Right lobe of liver (tissue), 6 donors: ENCODE measurements around the gene ASXL1. TPM values are rescaled to one million over a fixed set of nuclear protein-coding genes. Genes with fewer than 3 reads are reported as not detected.
"Not testable (repeated sequence)": the region's sequence is repeated elsewhere in the genome, so short reads cannot be mapped to it uniquely, and the experiment has no call there.

Experiments
- ATAC-seq, 4 donors: fragments of 200-7000 bp; cut with Tn5 transposase; one replicate each; pipeline ENCODE4 v1.9.1; 2020; ENCODE audit warnings: mild to moderate bottlenecking in 4 of 4, moderate library complexity in 4 of 4
- DNase-seq, 3 donors: peaks; one replicate each; pipeline ENCODE4 v3.0.0-alpha.2; 2020
- H3K27ac ChIP-seq, 3 donors: fragments of 200-600 bp; one replicate each; pipeline ENCODE4 v1.8.0; 2022
- H3K27me3 ChIP-seq, 2 donors: fragments of 200-600 bp; one replicate each; pipeline ENCODE4 v1.8.0; 2022
- H3K36me3 ChIP-seq, 4 donors: fragments of 200-600 bp; sonication (generic) in 1 of 4; one replicate each; pipeline versions ENCODE4 v1.5.1 to v1.8.0; 2017 to 2022; ENCODE audit warnings: control low read depth in 1 of 4
- H3K4me1 ChIP-seq, 4 donors: fragments of 200-600 bp; sonication (generic) in 1 of 4; one replicate each; pipeline versions ENCODE4 v1.5.1 to v1.8.0; 2017 to 2022; ENCODE audit warnings: control low read depth in 1 of 4
- H3K4me3 ChIP-seq, 3 donors: fragments of 200-600 bp; one replicate each; pipeline ENCODE4 v1.8.0; 2022
- H3K9me3 ChIP-seq, 4 donors: fragments of 200-600 bp; sonication (generic) in 1 of 4; one replicate each; pipeline versions ENCODE4 v1.5.1 to v1.8.0; 2017 to 2022; ENCODE audit warnings: control low read depth in 1 of 4
- POLR2A ChIP-seq: fragments of 450-650 bp; IDR thresholded peaks from one replicate; pipeline ENCODE4 v1.6.1; 2017; ENCODE audit warnings: antibody characterized with exemption, mild to moderate bottlenecking
- WGBS: methylation state at CpG from one replicate; pipeline ENCODE4 v1.1.6; 2018; ENCODE audit warnings: low coverage, low lambda C conversion rate; ENCODE audit not compliant: insufficient coverage; ENCODE audit errors: missing lambda C conversion rate; 5-methylcytosine and 5-hydroxymethylcytosine counted together
- intact Hi-C, 2 donors: fragments of 100-400 bp; cut with DNase I; formaldehyde crosslinking; loops; one replicate each; pipeline versions ENCODE4 v1.11.2 to v1.14.1; 2022
- total RNA-seq, 6 experiments: library from RNA; depleted of rRNA in 2 of 6; stranded (reverse); fragments of >200 nt in 2 of 6; fragmentation: NEBNext Ultra II Directional in 3 of 6; extraction: Animal tissue kit (Norgen Biotek cat#: 25700) in 3 of 6; gene quantifications; one replicate each; pipeline versions ENCODE4 v1.1.0 to v1.2.4, GENCODE V29; 2016 to 2023
- TF ChIP-seq, protein P1 (sequence below), 4 donors: fragments of 200-600 bp in 3 of 4; fragments of 450-650 bp in 1 of 4; IDR thresholded peaks; one replicate each; pipeline versions ENCODE4 v1.5.1 to v1.8.0; 2016 to 2022; ENCODE audit warnings: antibody characterized with exemption in 4 of 4, mild to moderate bottlenecking in 2 of 4
- donor health status: DM: no; HTN: yes; CAD: no.
- donor health status: DM: no; HTN: no; CAD: no.
- donor health status: DM: no; HTN: no; CAD: no.
- donor health status: DM: no; HTN: yes; CAD: no.
- donor health status: DM: no; HTN: yes; CAD: no.

ASXL1 gene
- total RNA-seq, 6 experiments from 2014 or later, result 18.9 to 41.8 (median 26.0) TPM

DNA sequence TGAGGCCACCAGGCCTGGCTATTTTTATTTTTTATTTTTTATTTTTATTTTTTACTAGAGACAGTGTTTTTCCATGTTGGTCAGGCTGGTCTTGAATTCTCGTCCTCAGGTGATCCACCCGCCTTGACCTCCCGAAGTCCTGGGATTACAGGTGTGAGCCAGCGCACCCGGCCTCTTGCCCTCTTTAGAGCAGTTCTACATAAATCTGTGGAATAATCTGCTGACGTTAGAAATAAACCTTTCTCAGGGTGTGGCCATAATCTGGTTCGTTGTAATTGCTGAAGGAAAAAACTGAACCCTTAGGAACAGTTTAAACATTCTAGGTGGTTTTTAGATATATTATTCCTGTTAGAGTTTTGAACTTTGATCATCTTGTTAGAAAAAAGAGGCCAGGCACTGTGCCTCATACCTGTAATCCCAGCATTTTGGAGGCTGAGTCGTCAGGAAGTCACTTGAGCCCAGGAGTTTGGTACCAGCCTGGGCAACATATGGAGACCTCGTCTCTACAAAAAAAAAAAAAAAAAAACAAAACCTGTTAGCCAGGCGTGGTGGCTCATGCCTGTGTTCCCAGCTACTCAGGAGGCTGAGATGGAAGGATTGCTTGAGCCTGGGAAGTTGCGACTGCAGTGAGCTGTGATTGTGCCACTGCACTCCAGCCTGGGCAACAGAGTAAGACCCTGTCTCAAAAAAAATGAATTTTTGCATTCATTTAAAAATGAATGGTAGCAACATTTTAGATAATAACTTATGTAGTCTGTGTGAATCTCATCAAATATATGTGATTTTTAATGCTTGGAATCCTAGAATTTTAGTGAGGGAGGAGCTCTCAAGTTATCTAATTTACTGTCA is 24.2 kb downstream of the ASXL1 start:
- TF ChIP-seq POLR2A, result no peak
- TF ChIP-seq, protein P1, sequence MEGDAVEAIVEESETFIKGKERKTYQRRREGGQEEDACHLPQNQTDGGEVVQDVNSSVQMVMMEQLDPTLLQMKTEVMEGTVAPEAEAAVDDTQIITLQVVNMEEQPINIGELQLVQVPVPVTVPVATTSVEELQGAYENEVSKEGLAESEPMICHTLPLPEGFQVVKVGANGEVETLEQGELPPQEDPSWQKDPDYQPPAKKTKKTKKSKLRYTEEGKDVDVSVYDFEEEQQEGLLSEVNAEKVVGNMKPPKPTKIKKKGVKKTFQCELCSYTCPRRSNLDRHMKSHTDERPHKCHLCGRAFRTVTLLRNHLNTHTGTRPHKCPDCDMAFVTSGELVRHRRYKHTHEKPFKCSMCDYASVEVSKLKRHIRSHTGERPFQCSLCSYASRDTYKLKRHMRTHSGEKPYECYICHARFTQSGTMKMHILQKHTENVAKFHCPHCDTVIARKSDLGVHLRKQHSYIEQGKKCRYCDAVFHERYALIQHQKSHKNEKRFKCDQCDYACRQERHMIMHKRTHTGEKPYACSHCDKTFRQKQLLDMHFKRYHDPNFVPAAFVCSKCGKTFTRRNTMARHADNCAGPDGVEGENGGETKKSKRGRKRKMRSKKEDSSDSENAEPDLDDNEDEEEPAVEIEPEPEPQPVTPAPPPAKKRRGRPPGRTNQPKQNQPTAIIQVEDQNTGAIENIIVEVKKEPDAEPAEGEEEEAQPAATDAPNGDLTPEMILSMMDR (IDR thresholded peaks at IDR 0.05), result no peak
- no peak overlapping the region for H3K27ac ChIP-seq
- ATAC-seq (no peak), DNase-seq (no peak)
- H3K9me3 ChIP-seq, result no peaks in the 10 kb centered on the region
- H3K4me3 ChIP-seq, result no peak overlapping the region
- 83% methylated on average over 11 of the region's 11 CpGs for WGBS
- intact Hi-C loops, result no loop called here
- no peaks in the 10 kb centered on the region for H3K27me3 ChIP-seq
- H3K4me1 ChIP-seq, result peaks cover 0 to 21% (median 2%) of the 10 kb centered on the region in 4 donors
- H3K36me3 ChIP-seq, result peaks cover 0 to 3% (median 0%) of the 10 kb centered on the region in 4 donors

DNA sequence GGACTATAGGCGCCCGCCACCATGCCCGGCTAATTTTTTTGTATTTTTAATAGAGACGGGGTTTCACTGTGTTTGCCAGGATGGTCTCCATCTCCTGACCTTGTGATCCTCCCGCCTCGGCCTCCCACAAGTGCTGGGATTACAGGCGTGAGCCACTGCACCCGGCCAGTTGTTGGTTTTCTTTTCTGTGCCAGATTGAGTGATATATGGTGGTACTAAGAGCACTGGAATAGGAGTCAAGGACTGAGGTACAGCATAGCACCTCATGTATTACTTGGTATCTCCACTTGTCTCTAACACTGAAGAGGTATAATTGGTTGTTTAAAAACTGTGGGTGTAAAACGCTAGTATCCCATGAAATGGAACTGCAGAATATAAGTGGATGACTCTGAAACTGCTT is 25.3 kb downstream of the ASXL1 start:
- H3K9me3 ChIP-seq, H3K36me3 ChIP-seq, intact Hi-C loops, H3K4me3 ChIP-seq, ATAC-seq, H3K27me3 ChIP-seq, DNase-seq, H3K27ac ChIP-seq: not testable (repeated sequence)
- WGBS, result 96% methylated on average over 8 of the region's 9 CpGs
- H3K4me1 ChIP-seq, result peaks cover 0 to 21% (median 2%) of the 10 kb centered on the region in 4 donors

DNA sequence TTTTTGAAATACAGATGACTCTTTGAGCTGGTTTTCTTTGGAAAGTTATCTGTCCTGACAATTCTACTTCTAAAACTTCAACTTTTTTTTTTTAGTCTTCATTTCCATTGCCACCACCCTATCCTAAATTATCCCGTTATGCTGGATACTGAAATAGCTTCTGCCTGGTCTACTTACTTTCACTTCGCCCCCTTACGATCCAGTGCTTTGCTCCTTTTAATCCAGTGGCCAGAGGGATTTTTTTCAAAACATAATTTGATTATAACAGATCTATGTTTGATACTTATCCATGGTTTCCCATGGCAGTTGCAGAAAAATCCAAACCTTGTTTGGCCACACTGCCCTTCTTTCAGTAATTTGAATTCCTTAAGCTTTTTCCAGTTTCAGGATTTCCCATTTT is 27.4 kb downstream of the ASXL1 start:
- 67% methylated on average over 3 of the region's 3 CpGs for WGBS

DNA sequence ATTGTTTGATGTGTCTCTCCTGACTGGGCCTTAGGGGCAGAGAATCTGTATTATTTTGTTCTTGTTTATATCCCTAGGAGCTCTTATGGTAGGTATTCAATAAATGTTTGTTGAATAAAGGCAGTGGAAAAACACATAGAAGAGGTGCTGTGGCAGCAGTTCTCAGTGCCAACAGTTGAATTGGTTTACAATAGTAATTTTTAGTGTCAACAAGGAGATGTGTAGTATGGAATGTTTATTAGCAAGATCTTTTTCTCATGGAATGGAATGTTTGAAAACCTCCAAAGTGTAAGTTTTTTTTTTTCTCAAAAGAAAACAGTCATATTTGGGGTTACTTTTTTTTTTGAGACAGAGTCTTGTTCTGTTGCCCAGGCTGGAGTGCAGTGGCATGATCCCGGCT is 28.0 kb downstream of the ASXL1 start:
- 100% methylated on average over 1 of the region's 1 CpG for WGBS
- peak in 1 of 4 donors; percentile 30 for ATAC-seq
- Histone ChIP-seq H3K9me3 (no peaks in the 10 kb centered on the region), H3K27ac (no peak overlapping the region), H3K27me3 (no peaks in the 10 kb centered on the region), H3K36me3 (no peaks in the 10 kb centered on the region), H3K4me3 (no peak overlapping the region), H3K4me1 (peaks cover 0 to 21% (median 2%) of the 10 kb centered on the region in 4 donors)
- intact Hi-C loops, result no loop called here
- no peak for TF ChIP-seq POLR2A
- TF ChIP-seq, protein P1 (IDR thresholded peaks at IDR 0.05), result no peak
- no peak for DNase-seq

More for the DNA sequence above, 27.4 kb downstream of the ASXL1 start:
- peak in 1 of 4 donors; percentile 18 for ATAC-seq
- Histone ChIP-seq H3K4me1 (peaks cover 0 to 21% (median 2%) of the 10 kb centered on the region in 4 donors), H3K36me3 (no peaks in the 10 kb centered on the region), H3K27me3 (no peaks in the 10 kb centered on the region), H3K27ac (no peak overlapping the region), H3K4me3 (no peak overlapping the region), H3K9me3 (no peaks in the 10 kb centered on the region)
- intact Hi-C loops, result no loop called here
- TF ChIP-seq, protein P1 (IDR thresholded peaks at IDR 0.05), result no peak
- no peak for TF ChIP-seq POLR2A
- DNase-seq, result no peak

DNA sequence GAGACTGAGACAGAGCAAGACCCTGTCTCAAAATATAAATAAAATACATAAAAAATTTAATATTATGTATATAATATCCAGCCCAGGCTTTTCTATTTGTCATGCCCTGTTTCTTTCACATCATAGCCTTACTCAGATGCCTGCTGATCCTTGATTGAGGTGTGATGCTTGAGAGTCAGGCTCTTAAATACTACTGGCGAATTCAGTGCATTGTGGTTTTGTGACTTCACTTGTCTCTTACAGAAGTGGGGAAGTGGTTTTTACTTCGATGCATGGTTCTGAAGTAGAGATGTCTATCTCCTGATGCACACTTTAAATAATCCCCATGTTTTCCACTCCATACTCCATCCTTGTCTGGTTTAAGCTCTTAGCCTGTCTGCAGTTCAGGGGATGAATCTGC is 29.1 kb downstream of the ASXL1 start:
- peaks cover 0 to 21% (median 2%) of the 10 kb centered on the region in 4 donors for H3K4me1 ChIP-seq
- H3K9me3 ChIP-seq, result no peaks in the 10 kb centered on the region
- DNase-seq, result no peak
- no peaks in the 10 kb centered on the region for H3K27me3 ChIP-seq
- no peak overlapping the region for H3K4me3 ChIP-seq
- no peak for TF ChIP-seq POLR2A
- no peak overlapping the region for H3K27ac ChIP-seq
- no peaks in the 10 kb centered on the region for H3K36me3 ChIP-seq
- ATAC-seq, result peak in 1 of 4 donors; percentile 35
- 72% methylated on average over 2 of the region's 2 CpGs for WGBS
- intact Hi-C loops, result no loop called here
